Transverse colon (tissue), 4 donors: ENCODE results near the gene CCNL1.

Experiments used
- POLR2AphosphoS5 ChIP-seq, 3 donors: sonication (generic); formaldehyde crosslinking; IDR thresholded peaks; one replicate each; pipeline ENCODE4 v1.6.1; 2016; ENCODE audit warnings: antibody characterized with exemption in 3 of 3
- TF ChIP-seq, protein P1 (sequence below), 5 experiments: fragments of 200-600 bp in 3 of 5; fragments of 450-650 bp in 2 of 5; sonication (generic) in 3 of 5; IDR thresholded peaks; 1 replicate in 2 of 5; 2 replicates in 3 of 5; pipeline ENCODE4 v1.5.1; 2016 to 2017; ENCODE audit warnings: antibody characterized with exemption in 5 of 5, inconsistent platforms in 3 of 5, mild to moderate bottlenecking in 2 of 5, moderate library complexity in 1 of 5

DNA sequence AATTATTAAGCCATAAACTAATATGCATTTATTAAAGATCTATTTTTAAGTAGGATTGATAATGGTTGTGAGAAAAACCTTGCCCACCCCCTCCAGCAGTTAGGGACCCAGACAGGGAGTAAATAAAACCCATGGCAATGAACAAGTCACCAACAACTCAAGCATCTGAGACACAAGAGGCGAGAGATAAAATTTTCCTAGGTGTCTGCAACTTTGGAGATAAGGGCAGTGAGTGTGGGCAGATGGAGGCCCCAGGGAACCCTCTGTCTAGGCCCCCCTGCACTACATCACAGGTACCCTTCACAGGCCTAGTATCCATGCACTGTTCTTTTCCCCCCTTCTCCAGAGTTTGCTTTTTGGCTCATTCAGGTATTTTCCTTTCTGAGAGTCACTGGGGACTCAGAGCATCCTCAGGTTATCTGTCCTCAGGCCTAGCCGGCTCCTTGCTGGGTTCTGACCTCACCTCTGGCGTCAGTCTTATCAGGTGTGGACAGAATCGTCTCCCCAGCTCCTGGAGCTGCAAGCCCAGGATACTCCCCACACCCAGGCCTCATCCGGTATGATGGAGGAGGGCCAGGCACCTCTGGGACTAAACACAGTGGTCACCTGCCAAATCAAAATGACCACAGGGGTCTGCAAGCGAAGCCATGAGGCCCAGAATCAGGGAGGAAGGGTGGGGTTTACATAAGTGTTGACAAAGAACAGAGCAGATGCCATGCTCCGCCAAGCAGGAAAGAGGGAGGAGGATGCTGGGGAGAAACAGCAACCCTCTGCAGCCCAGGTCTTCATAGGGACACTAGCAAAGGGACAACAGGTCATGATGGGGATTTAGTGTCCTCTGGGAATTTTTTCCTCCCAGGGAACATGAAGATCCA lies 50.4 kb downstream of the CCNL1 start:
- TF ChIP-seq, protein P1, sequence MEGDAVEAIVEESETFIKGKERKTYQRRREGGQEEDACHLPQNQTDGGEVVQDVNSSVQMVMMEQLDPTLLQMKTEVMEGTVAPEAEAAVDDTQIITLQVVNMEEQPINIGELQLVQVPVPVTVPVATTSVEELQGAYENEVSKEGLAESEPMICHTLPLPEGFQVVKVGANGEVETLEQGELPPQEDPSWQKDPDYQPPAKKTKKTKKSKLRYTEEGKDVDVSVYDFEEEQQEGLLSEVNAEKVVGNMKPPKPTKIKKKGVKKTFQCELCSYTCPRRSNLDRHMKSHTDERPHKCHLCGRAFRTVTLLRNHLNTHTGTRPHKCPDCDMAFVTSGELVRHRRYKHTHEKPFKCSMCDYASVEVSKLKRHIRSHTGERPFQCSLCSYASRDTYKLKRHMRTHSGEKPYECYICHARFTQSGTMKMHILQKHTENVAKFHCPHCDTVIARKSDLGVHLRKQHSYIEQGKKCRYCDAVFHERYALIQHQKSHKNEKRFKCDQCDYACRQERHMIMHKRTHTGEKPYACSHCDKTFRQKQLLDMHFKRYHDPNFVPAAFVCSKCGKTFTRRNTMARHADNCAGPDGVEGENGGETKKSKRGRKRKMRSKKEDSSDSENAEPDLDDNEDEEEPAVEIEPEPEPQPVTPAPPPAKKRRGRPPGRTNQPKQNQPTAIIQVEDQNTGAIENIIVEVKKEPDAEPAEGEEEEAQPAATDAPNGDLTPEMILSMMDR (IDR thresholded peaks at IDR 0.05): no peak
- no peak for TF ChIP-seq POLR2AphosphoS5 (IDR thresholded peaks at IDR 0.05)
